D721Med (cell line): ENCODE data around the gene GADD45GIP1.

Experiments
- DNase-seq: peaks from one replicate; pipeline ENCODE4 v3.0.0; 2011; ENCODE audit warnings: low spot score; ENCODE audit not compliant: insufficient read length
- FAIRE-seq: peaks from 2 replicates; lab custom pipeline; 2011; peaks lifted over from hg19 to GRCh38; lab: Jason Lieb, UNC
- CTCF ChIP-seq: IDR thresholded peaks from 2 replicates; pipeline ENCODE4 v1.5.1; 2012; ENCODE audit warnings: mild to moderate bottlenecking, control low read depth; ENCODE audit not compliant: insufficient read depth; ENCODE audit errors: missing control alignments

The GADD45GIP1 gene

GRCh38 chr19:12945479-12946091 is 11.4 kb downstream of the GADD45GIP1 start, which contains the start of gene RAD23A:
RAD23A (plus strand) TSS chr19:12945862; CDS start chr19:12945949, 87 bp downstream.
- peak; percentile 91 for DNase-seq
- no peak for TF ChIP-seq CTCF
- no peak for FAIRE-seq

- no peak for FAIRE-seq
- no peak for TF ChIP-seq CTCF
- DNase-seq: no peak
Observed at GRCh38 chr19:12944104-12944674, 12.8 kb downstream of the GADD45GIP1 start.

GRCh38 chr19:12943437-12944044 is 13.5 kb downstream of the GADD45GIP1 start:
- DNase-seq: no peak
- TF ChIP-seq CTCF: no peak
- FAIRE-seq: no peak

GRCh38 chr19:12940897-12941296 is 16.1 kb downstream of the GADD45GIP1 start:
- DNase-seq (no peak), FAIRE-seq (no peak)
- no peak for TF ChIP-seq CTCF

GRCh38 chr19:12939975-12940423 is 17.0 kb downstream of the GADD45GIP1 start:
- DNase-seq (no peak), FAIRE-seq (no peak)
- no peak for TF ChIP-seq CTCF

- FAIRE-seq (no peak), DNase-seq (no peak)
- no peak for TF ChIP-seq CTCF
Observed at GRCh38 chr19:12938779-12939601, 18.0 kb downstream of the GADD45GIP1 start.
